Activated naive CD4-positive, alpha-beta T cell treated with anti-CD3 and anti-CD28 coated beads for 36 hours (primary cell): Measurements from ENCODE around the gene ATP10D. TPM values are rescaled to one million over a fixed set of nuclear protein-coding genes. Genes with fewer than 3 reads are reported as not detected.

Experiments
- total RNA-seq, 2 experiments: library from RNA; stranded (reverse); gene quantifications; one replicate each; pipeline ENCODE4 v1.2.3, GENCODE V29; 2021

ATP10D gene
- total RNA-seq, 2 experiments from 2014 or later: 2.7 to 3.1 TPM

Other genes starting within 250 kb of the ATP10D start
- 10 to 100 TPM; 29.0 to 29.6 TPM for gene COMMD8, start 21.6 kb upstream of the ATP10D start, total RNA-seq